CD8-positive, alpha-beta memory T cell (primary cell): ENCODE data around the gene TXNL4B. TPM values are rescaled to one million over a fixed set of nuclear protein-coding genes. Genes with fewer than 3 reads are reported as not detected.
A peak's percentile ranks its signal among the peaks of the same experiment; 100 is the strongest.

ENCODE experiments used
- CTCF ChIA-PET: fragments of 350-600 bp; sonication (Branson Sonifier 250); formaldehyde crosslinking; loops from one replicate; lab custom pipeline; 2021; ENCODE audit warnings: antibody characterized with exemption; lab: Charles Lee
- POLR2A ChIA-PET: fragments of 350-600 bp; sonication (Branson Sonifier 250); formaldehyde crosslinking; loops from one replicate; lab custom pipeline; 2021; ENCODE audit warnings: antibody characterized with exemption; lab: Charles Lee
- DNase-seq, 5 donors: peaks; one replicate each; pipeline versions ENCODE4 v3.0.0 to v3.0.0-alpha.2; 2020 to 2022; ENCODE audit warnings: mixed read lengths in 1 of 5
- H3K27ac ChIP-seq: one replicate; pipeline ENCODE4 v1.7.0; 2013; ENCODE audit warnings: low read depth, mild to moderate bottlenecking, low read length, moderate library complexity
- H3K27me3 ChIP-seq: 2 replicates; pipeline ENCODE4 v1.7.0; 2013; ENCODE audit warnings: low read length, mild to moderate bottlenecking; ENCODE audit not compliant: insufficient read depth, poor library complexity, severe bottlenecking
- H3K36me3 ChIP-seq: 2 replicates; pipeline ENCODE4 v1.7.0; 2013; ENCODE audit warnings: mild to moderate bottlenecking, low read length, moderate library complexity; ENCODE audit not compliant: insufficient read depth
- H3K4me1 ChIP-seq: 2 replicates; pipeline ENCODE4 v1.7.0; 2013; ENCODE audit warnings: mild to moderate bottlenecking, low read length, moderate library complexity; ENCODE audit not compliant: insufficient read depth
- H3K4me3 ChIP-seq: 2 replicates; pipeline ENCODE4 v1.7.0; 2013; ENCODE audit warnings: mild to moderate bottlenecking, low read length
- H3K9me3 ChIP-seq: 2 replicates; pipeline ENCODE4 v1.7.0; 2013; ENCODE audit warnings: mild to moderate bottlenecking, low read length
- H3K27ac Mint-ChIP-seq, 8 donors: one replicate each; pipeline ENCODE4 v1.8.0; 2020 to 2021; ENCODE audit warnings: mixed read lengths in 8 of 8, mild to moderate bottlenecking in 6 of 8, inconsistent platforms in 3 of 8, moderate library complexity in 3 of 8
- H3K27me3 Mint-ChIP-seq, 2 donors: one replicate each; pipeline ENCODE4 v1.8.0; 2020 to 2021; ENCODE audit warnings: mixed read lengths in 2 of 2, mild to moderate bottlenecking in 1 of 2, moderate library complexity in 1 of 2
- H3K36me3 Mint-ChIP-seq, 3 donors: one replicate each; pipeline ENCODE4 v1.8.0; 2020 to 2021; ENCODE audit warnings: mixed read lengths in 3 of 3, inconsistent platforms in 1 of 3, mild to moderate bottlenecking in 1 of 3
- H3K4me1 Mint-ChIP-seq, 3 donors: one replicate each; pipeline ENCODE4 v1.8.0; 2020 to 2021; ENCODE audit warnings: mixed read lengths in 3 of 3, inconsistent platforms in 1 of 3, mild to moderate bottlenecking in 1 of 3
- H3K4me3 Mint-ChIP-seq, 7 donors: one replicate each; pipeline ENCODE4 v1.8.0; 2020 to 2021; ENCODE audit warnings: mixed read lengths in 7 of 7, mild to moderate bottlenecking in 6 of 7, moderate library complexity in 4 of 7, inconsistent platforms in 2 of 7
- H3K9me3 Mint-ChIP-seq, 5 donors: one replicate each; pipeline ENCODE4 v1.8.0; 2020 to 2022; ENCODE audit warnings: mixed read lengths in 5 of 5, mild to moderate bottlenecking in 3 of 5, moderate library complexity in 2 of 5, inconsistent platforms in 1 of 5
- polyA plus RNA-seq: library from polyadenylated mRNA; unstranded; fragments of 300-500 nt; fragmentation: Illumina TruSeq; gene quantifications from one replicate; pipeline ENCODE4 v1.2.3, GENCODE V29; 2021
- total RNA-seq, 2 experiments: library from RNA; stranded (reverse); gene quantifications; one replicate each; pipeline ENCODE4 v1.2.3, GENCODE V29; 2021

TXNL4B gene
- total and polyA plus RNA-seq, 3 experiments from 2014 or later = 14.0 to 38.7 (median 37.9) TPM

DNA sequence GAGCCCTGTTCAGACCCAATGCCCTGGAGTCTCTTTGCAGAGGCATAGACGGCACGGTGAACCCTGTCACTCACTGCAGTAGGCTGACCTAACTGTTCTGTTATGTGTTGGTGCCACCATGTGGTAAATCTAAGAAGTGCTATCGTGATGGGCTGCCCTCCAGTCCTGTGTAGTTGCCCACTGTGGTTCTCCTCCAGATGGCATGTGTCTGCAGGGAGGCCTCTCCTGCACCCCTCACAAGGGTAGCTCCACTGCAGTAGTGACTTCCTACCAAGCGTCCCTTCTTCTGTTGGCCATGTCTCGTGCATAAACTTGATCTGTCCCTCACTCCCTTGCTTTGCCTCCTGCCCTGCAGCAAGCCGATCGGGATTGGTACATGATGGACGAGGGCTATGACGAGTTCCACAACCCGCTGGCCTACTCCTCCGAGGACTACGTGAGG, 6.0 kb upstream of the TXNL4B start:
- Histone ChIP-seq H3K4me1 (peaks cover 11% of the 10 kb centered on the region), H3K27ac (no peak overlapping the region), H3K36me3 (peaks cover 83% of the 10 kb centered on the region), H3K4me3 (no peak overlapping the region), H3K27me3 (no peaks in the 10 kb centered on the region), H3K9me3 (no peaks in the 10 kb centered on the region)
- H3K27me3 Mint-ChIP-seq = no peaks in the 10 kb centered on the region
- no peaks in the 10 kb centered on the region for H3K9me3 Mint-ChIP-seq
- peaks cover 24 to 38% (median 27%) of the 10 kb centered on the region in 3 donors for H3K4me1 Mint-ChIP-seq
- no peak overlapping the region for H3K4me3 Mint-ChIP-seq
- peaks cover 7 to 89% (median 28%) of the 10 kb centered on the region in 3 donors for H3K36me3 Mint-ChIP-seq
- ChIA-PET CTCF (interaction anchor here (0.9 kb wide), 1 partner anchor 29 kb away, joined by 3 read pairs; no protein-coding TSS in a partner anchor), POLR2A (no interaction called here)
- peak in 3 of 5 donors; percentile 25 to 34 (median 26) for DNase-seq
- H3K27ac Mint-ChIP-seq = no peak overlapping the region

DNA sequence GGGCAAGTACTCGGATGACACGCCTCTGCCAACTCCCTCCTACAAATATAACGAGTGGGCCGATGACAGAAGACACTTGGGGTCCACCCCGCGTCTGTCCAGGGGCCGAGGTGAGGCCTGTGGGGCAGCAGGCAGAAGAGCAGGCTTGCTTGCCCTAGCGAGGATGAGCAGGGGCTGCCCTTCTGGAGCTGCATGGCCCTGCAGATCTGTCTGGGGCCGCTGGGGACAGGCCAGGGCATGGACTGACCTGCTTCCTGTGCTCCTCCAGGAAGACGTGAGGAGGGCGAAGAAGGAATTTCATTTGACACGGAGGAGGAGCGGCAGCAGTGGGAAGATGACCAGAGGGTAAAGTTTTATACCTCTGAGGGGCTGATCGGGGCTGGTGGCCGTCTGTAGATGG, 5.5 kb upstream of the TXNL4B start:
- POLR2A ChIA-PET = no interaction called here
- Histone ChIP-seq H3K27ac (no peak overlapping the region), H3K27me3 (no peaks in the 10 kb centered on the region), H3K4me1 (peaks cover 14% of the 10 kb centered on the region), H3K4me3 (no peak overlapping the region), H3K9me3 (no peaks in the 10 kb centered on the region), H3K36me3 (peaks cover 78% of the 10 kb centered on the region)
- no peaks in the 10 kb centered on the region for H3K27me3 Mint-ChIP-seq
- peaks cover 27 to 43% (median 31%) of the 10 kb centered on the region in 3 donors for H3K4me1 Mint-ChIP-seq
- H3K27ac Mint-ChIP-seq = no peak overlapping the region
- CTCF ChIA-PET = no interaction called here
- no peaks in the 10 kb centered on the region for H3K9me3 Mint-ChIP-seq
- DNase-seq = no peak
- H3K36me3 Mint-ChIP-seq = peaks cover 7 to 88% (median 28%) of the 10 kb centered on the region in 3 donors
- H3K4me3 Mint-ChIP-seq = no peak overlapping the region

DNA sequence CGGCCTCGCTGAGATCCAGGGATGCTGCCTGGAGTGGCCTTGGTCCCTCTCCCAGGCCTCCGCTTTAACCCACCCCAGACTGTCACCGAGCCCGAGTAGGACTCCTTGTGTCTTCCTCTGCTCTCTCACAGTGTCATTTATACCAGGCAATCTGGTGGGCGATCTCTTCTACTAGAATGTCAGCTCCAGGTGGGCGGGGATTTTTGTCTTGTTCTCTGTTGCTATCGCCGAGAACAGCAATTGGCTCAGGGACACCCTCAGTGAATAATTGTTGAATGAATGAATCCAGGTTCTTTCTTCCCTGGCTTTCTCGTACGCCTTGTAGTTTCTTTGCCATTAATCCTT, 818 bp upstream of the TXNL4B start:
- Mint-ChIP-seq H3K27me3 (no peaks in the 10 kb centered on the region), H3K9me3 (no peaks in the 10 kb centered on the region), H3K4me1 (peaks cover 62 to 77% (median 67%) of the 10 kb centered on the region in 3 donors), H3K27ac (peak overlapping the region; percentile 80 to 100 (median 99)), H3K36me3 (peaks cover 0 to 66% (median 21%) of the 10 kb centered on the region in 3 donors), H3K4me3 (peak overlapping the region; percentile 93 to 100 (median 99))
- Histone ChIP-seq H3K9me3 (no peaks in the 10 kb centered on the region), H3K27ac (peak overlapping the region; percentile 95), H3K27me3 (no peaks in the 10 kb centered on the region), H3K36me3 (peaks cover 41% of the 10 kb centered on the region), H3K4me3 (peak overlapping the region; percentile 84), H3K4me1 (peaks cover 28% of the 10 kb centered on the region)
- ChIA-PET POLR2A (no interaction called here), CTCF (no interaction called here)
- no peak for DNase-seq

DNA sequence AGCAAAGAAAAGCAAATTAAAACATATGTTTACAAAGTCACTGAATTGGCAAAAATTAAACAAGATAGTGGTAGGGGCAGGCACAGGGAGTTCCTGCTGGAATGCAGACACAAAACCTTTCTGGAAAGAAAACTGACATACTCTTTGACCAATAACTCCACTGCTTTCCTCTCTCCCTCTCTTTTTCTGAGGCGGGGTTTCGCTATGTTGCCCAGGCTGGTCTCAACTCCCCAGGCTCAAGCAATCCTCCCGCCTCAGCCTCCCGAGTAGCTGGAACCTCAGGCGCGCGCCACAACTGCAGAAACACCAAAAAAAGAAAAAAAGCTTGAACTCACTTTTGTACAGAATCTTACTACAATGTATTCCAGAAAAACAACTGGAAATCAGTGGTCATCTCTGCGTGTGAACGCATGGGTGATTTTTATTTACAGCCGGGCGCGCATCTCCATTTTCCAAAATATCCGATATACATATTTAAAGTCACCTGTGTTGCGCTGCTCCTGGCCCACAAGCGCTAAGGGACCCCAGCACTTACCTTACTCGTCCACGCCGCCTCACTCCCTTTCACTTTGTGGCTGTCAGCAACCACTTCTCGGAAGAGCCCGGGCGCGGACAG, 480 bp downstream of the TXNL4B start:
- H3K27ac Mint-ChIP-seq = peak overlapping the region; percentile 80 to 100 (median 99)
- H3K27me3 Mint-ChIP-seq = no peaks in the 10 kb centered on the region
- Histone ChIP-seq H3K27ac (peak overlapping the region; percentile 95), H3K4me3 (peak overlapping the region; percentile 84), H3K4me1 (peaks cover 28% of the 10 kb centered on the region), H3K27me3 (no peaks in the 10 kb centered on the region), H3K9me3 (no peaks in the 10 kb centered on the region), H3K36me3 (peaks cover 31% of the 10 kb centered on the region)
- peaks cover 61 to 73% (median 73%) of the 10 kb centered on the region in 3 donors for H3K4me1 Mint-ChIP-seq
- ChIA-PET POLR2A (interaction anchor here (1.0 kb wide), 1 partner anchor 528 kb away, joined by 4 read pairs; no protein-coding TSS in a partner anchor), CTCF (no interaction called here)
- no peak for DNase-seq
- no peaks in the 10 kb centered on the region for H3K9me3 Mint-ChIP-seq
- H3K36me3 Mint-ChIP-seq = peaks cover 0 to 66% (median 16%) of the 10 kb centered on the region in 3 donors
- H3K4me3 Mint-ChIP-seq = peak overlapping the region; percentile 93 to 100 (median 99)

DNA sequence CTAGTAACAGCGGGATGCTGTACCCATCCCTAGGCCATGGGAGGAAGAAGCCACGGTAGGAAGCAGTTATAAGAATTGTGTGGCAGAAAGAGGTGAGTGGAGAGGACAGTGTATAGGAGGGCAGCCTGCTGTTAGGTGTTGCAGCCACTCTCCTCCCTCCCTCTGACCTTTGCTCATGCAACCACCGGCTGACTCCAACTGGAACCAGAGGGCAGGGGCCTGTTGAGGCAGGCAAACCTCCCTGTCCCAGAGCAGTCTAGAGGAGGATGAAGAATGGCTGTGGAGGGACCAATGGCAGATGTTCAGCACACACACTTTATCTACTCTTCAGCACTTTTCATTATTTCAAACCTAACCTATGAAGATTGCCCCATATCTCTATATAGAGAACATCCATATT, 2.2 kb downstream of the TXNL4B start:
- Mint-ChIP-seq H3K4me1 (peaks cover 55 to 65% (median 57%) of the 10 kb centered on the region in 3 donors), H3K4me3 (peak overlapping the region in 6 of 7 donors; percentile 3 to 96 (median 64)), H3K9me3 (no peaks in the 10 kb centered on the region), H3K36me3 (peaks cover 5 to 63% (median 14%) of the 10 kb centered on the region in 3 donors), H3K27ac (peak overlapping the region; percentile 7 to 83 (median 46)), H3K27me3 (no peaks in the 10 kb centered on the region)
- CTCF ChIA-PET = no interaction called here
- POLR2A ChIA-PET = no interaction called here
- H3K4me1 ChIP-seq = peaks cover 28% of the 10 kb centered on the region
- no peaks in the 10 kb centered on the region for H3K27me3 ChIP-seq
- peaks cover 20% of the 10 kb centered on the region for H3K36me3 ChIP-seq
- H3K4me3 ChIP-seq = no peak overlapping the region
- H3K27ac ChIP-seq = no peak overlapping the region
- no peak for DNase-seq
- no peaks in the 10 kb centered on the region for H3K9me3 ChIP-seq

DNA sequence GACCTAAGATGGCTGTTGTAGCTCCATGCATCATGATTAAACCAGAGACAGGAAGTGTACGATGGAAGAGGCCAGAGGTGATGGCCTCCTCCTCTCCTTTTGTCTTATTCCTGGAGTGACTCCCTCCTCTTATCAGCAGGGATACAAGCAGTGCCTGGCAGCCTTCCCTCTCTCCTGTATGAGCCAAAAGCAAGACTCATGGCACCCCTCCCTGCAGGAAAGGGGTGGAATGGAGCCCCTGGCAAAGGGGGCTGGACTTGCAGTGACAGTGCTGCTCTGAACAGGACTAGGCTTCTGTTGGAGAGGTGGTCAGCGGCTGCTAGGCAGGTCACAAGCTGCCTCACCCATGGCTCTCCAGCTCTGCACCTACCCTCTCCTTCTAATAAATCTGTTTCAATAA, 8.4 kb downstream of the TXNL4B start:
- H3K4me1 ChIP-seq = no peaks in the 10 kb centered on the region
- Mint-ChIP-seq H3K9me3 (peaks cover 0 to 10% (median 3%) of the 10 kb centered on the region in 5 donors), H3K4me3 (no peak overlapping the region), H3K27ac (no peak overlapping the region), H3K36me3 (peaks cover 21 to 58% (median 21%) of the 10 kb centered on the region in 3 donors), H3K4me1 (peaks cover 0 to 7% (median 0%) of the 10 kb centered on the region in 3 donors), H3K27me3 (no peaks in the 10 kb centered on the region)
- H3K9me3 ChIP-seq = no peaks in the 10 kb centered on the region
- ChIA-PET CTCF (no interaction called here), POLR2A (no interaction called here)
- peaks cover 24% of the 10 kb centered on the region for H3K36me3 ChIP-seq
- DNase-seq = no peak
- H3K27me3 ChIP-seq = no peaks in the 10 kb centered on the region
- no peak overlapping the region for H3K27ac ChIP-seq
- no peak overlapping the region for H3K4me3 ChIP-seq

DNA sequence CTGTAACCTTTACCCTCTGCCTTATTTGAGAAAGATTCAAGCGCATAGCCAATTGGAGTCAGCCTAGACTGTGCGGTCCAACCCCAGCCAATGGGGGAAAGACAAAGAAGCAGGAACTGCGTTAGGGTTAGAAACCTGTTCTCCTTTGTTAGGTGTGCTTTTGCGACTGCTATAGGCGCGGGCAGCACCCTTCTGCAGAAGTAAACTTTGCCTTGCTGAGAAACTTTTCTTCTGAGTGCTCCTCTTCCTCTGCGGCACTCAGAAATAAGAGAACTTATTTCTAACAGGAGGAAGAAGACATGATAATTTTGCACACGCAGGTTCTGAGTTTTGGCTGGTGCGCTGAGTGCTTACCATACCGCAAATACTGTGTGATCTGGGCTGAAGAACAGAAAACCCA, 9.0 kb downstream of the TXNL4B start:
- Mint-ChIP-seq H3K9me3 (peaks cover 0 to 10% (median 3%) of the 10 kb centered on the region in 5 donors), H3K36me3 (peaks cover 20 to 52% (median 21%) of the 10 kb centered on the region in 3 donors), H3K4me1 (peaks cover 0 to 7% (median 0%) of the 10 kb centered on the region in 3 donors), H3K27ac (peak overlapping the region in 1 of 8 donors; percentile 26), H3K4me3 (no peak overlapping the region), H3K27me3 (no peaks in the 10 kb centered on the region)
- H3K36me3 ChIP-seq = peaks cover 19% of the 10 kb centered on the region
- H3K9me3 ChIP-seq = no peaks in the 10 kb centered on the region
- no peak overlapping the region for H3K4me3 ChIP-seq
- POLR2A ChIA-PET = no interaction called here
- H3K4me1 ChIP-seq = no peaks in the 10 kb centered on the region
- CTCF ChIA-PET = no interaction called here
- no peaks in the 10 kb centered on the region for H3K27me3 ChIP-seq
- no peak overlapping the region for H3K27ac ChIP-seq
- DNase-seq = no peak

DNA sequence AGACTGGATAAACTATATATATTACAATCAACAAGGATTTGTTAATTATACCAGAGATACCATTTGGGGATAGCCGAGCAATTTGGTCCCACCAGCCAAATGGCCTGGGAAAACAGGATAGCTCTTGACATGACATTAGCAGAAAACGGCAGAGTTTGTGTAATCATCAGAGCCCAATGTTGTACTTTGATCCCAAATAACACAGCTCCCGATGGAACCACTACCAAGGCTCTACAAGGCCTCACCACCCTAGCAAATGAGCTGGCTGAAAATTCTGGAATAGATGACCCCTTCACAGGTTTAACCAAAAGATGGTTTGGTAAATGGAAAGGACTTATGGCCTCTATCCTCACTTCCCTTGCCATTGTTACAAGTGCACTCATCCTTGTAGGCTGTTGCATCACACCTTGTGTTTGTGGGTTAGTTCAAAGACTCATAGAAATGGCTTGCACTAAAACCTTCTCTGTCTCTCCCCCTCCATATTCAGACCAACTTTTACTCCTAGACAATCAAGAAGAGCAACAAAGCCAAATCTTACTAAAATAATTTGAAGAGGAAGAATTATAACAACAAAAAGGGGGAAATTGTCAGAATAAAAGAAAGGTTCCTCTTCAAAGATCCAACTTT, 9.5 kb downstream of the TXNL4B start:
- H3K27ac ChIP-seq = no peak overlapping the region
- H3K4me1 ChIP-seq = no peaks in the 10 kb centered on the region
- Mint-ChIP-seq H3K9me3 (peaks cover 0 to 10% (median 3%) of the 10 kb centered on the region in 5 donors), H3K27me3 (no peaks in the 10 kb centered on the region), H3K4me1 (peaks cover 0 to 2% (median 0%) of the 10 kb centered on the region in 3 donors), H3K36me3 (peaks cover 20 to 47% (median 21%) of the 10 kb centered on the region in 3 donors), H3K4me3 (no peak overlapping the region), H3K27ac (no peak overlapping the region)
- no peak overlapping the region for H3K4me3 ChIP-seq
- DNase-seq = no peak
- no peaks in the 10 kb centered on the region for H3K9me3 ChIP-seq
- ChIA-PET POLR2A (no interaction called here), CTCF (no interaction called here)
- H3K36me3 ChIP-seq = peaks cover 17% of the 10 kb centered on the region
- H3K27me3 ChIP-seq = no peaks in the 10 kb centered on the region
